Hematopoietic multipotent progenitor cell treated with erythropoietin and hydrocortisone succinate and interleukin-3 and kit ligand, for 17 days (in vitro differentiated cells): ENCODE data around the gene ADIPOR2.

Experiments used
- DNase-seq: peaks from one replicate; pipeline ENCODE4 v3.0.0-alpha.2; 2015; ENCODE audit warnings: low spot score

ADIPOR2 gene

DNA sequence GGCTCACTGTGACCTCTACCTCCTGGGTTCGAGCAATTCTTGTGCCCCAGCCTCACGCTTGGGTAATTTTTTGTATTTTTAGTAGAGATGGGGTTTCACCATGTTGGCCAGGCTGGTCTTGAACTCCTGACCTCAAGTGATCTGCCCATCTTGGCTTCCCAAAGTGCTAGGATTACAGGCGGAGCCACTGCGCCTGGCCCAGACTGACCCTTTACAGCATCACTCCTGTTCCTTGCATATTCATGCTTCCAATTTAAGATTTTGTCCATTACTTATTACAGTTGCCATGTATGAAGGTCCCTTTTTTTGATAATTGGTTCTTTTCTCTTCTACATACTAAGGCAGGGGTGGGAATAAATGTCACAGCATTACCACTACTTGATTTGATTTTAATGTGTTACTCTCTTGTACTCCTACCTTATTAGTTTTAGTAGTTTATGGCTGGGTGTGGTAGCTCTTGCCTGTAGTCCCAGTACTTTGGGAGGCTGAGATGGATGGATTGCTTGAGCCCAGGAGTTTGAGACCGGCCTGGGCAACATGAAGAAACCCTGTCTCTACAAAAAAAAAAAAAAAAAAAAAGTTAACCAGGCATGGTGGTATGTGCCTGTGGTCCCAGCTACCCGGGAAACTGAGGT lies 46.9 kb downstream of the ADIPOR2 start:
- no peak for DNase-seq

DNA sequence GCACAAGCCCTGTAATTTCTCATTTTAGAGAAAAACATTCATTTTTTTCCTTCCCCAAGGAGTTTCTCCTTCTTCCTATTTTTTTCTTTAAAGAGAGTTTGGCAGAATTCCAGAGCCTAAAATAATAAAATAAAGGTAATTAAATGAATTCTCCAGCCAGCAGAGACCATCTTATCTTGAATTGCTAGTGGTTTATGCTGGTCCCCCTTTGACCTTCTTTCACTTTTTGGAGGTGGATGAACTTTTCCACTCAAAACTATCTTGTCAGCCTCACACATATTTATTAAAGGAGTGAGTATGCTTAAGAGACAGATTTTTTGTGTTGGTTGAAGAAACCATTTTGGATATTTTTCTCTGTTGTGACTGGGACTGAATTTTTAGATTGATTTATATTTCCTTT lies 47.6 kb downstream of the ADIPOR2 start:
- no peak for DNase-seq

DNA sequence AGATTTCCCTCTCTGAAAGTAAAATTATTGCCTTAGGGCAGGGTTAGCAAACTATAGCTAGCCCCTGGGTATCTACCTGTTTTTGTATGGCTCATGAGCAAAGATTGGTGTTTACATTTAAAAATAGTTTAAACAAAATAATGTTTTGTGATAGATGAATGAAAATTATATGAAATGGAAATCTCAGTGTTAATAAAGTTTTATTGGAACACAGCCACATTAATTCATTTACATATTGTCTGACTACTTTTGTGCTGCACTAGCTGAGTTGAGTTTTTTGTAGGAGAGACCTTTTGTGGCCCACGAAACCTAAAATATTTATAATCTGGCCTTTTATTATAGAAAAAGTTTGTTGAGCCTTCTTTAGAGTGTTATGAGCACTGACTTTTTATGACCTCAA lies 48.5 kb downstream of the ADIPOR2 start:
- DNase-seq: no peak

DNA sequence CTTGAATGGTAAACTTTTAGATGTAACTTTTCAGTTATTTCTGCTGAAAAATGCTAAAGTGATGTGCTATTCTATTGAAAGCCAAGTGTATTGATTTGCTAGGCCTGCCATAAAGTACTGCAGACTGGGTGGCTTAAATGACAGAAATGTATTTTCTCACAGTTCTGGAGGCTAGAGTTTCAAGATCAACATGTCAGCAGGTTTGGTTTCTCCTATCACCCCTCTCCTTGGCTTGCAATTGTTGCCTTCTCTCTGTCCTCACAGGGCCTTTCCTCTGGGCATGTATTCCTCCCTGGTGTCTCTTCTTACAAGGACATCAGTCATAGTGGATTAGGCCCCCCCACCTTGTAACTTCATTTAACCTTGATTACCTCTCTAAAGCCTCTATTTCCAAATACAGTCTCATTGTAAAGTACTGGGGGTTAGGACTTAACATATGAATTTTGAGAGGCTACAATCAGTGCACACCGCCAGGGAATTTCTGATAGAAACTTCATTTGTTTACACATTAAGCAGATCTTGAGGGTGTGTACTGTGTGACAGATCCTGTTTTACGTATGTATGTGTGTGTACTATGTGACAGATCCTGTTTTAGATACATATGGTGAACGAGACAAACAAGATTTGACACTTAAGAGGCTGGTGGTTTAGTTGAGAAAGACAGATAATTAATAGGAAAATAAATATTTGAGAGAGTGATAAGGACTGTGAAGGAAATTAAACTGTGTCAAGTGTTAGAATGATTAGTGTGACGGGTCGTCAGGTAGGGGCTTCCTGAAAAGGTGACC lies 49.5 kb downstream of the ADIPOR2 start:
- no peak for DNase-seq

DNA sequence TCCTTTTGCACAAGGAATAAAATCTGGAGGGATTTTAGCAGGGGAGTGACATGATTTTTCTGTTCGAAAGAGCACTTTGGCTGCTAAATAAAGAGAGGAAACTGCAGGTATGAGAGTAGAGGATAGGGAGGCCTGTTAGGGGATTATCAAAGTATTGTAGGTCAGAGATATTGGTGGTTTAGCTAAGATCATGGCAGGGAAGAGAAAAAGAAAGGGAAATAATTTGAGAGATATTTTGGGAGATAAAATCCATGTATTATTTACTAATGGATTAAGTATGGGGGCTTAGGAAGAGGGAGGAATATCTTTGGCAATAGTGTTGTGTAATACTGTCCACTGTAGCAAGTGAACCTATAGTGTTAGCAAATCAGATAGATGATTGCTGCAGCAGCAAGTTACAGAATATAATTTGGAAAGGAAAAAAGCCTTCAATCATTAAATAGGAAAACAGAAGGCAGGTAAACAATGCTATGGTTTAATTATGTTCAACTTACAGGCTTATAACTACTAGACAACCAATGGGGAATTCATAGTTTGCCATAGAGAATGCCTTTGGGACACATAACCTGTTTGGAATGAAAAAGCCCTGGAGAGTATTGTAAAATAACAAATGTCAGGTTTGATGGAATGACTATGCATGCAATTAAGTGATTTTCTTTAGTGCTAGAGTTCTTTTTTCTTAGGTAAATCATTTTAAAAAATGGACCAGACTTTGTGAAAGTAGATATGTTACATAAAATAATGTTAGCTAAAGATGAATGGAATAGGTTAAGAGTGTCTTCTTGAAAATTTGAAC lies 50.5 kb downstream of the ADIPOR2 start:
- no peak for DNase-seq

DNA sequence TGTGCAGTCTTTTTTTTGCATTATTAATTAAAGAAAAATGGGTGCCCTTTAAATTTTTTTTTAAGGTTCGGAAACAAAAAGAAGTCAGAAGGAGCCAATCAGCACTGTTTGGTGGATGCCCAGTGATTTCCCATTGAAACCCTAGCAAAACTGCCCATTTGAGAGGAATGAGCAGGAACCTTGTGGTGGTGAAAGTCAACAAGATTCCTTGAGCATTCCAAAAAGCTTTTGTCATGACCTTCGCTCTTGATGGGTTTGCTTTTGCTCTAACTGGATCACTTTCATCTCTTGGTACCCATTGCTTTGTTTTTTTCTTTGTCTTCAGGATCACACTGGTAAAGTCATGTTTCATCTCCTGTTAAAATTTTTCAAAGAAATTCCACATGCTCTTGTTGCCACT lies 54.1 kb downstream of the ADIPOR2 start:
- DNase-seq: no peak

DNA sequence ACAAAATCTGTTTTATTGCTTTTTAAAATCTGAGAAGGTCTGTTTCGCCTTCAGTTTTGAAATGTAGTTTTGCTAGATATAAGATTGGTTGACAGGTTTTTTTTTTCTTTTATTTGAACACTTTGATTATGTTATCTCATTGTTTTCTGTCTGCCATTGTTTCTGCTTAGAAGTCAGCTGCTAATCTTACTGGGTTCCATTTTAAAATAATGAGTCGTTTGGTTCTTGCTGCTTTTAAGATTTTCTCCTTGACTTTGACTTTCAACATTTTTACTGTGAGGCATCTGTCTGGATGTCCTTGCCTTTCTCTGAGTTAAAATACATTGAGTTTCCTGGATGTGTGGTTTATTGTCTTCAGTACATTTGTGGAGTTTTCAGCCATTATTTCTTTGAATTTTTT lies 56.7 kb downstream of the ADIPOR2 start:
- DNase-seq: no peak

DNA sequence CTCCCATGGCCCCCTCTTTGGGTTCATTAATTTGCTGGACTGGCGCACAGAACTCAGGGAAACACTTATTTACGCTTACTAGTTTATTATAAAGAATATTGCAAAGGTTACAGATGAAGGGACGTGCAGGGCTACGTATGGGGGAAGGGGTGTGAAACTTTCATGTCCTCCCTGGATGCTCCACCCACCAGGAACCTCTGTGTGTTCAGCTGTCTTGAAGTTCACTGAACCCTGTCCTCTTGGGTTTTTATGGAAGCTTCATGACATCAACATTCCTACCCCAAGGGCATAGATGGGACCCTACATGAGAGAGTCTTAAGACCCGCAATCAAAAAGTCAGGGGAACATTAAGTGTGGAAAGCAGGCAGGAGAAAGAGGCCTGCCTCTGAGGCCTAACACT lies 58.1 kb downstream of the ADIPOR2 start:
- DNase-seq: no peak

DNA sequence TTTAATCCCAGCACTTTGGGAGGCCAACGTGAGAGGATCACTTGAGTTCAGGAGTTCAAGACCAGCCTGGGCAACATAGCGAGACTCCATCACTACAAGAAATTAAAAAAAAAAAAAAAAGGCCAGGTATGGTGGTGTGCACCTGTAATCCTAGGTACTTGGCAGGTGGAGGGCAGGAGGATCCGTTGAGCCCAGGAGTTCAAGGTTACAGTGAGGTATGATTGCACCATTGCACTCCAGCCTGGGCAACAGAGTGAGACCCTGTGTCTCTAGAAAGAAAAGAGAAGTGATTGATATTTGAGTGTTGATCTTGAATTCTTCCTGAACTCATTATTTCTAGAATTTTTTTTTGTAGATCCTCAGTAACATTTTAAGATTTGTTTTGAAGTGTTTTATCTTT lies 59.4 kb downstream of the ADIPOR2 start:
- DNase-seq: no peak

DNA sequence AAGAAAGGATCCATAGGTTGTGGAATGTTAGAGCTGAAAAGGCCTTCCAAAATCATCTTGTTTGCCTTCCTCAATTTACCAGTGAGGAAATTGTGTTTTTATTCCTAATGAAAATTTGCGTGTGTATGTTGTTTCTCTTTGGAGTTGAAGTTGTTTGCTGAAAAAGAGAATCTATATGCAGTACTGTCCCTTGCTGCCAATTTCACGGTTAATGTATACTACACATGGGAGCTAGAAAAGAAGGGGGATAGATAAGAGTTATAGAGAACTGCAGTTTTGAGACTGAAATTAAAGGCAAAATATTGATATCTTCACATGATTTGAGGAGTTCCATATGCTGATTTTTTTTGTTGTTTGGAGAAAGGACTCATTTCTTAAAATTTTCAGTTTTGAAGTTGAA lies 67.5 kb downstream of the ADIPOR2 start:
- DNase-seq: no peak

DNA sequence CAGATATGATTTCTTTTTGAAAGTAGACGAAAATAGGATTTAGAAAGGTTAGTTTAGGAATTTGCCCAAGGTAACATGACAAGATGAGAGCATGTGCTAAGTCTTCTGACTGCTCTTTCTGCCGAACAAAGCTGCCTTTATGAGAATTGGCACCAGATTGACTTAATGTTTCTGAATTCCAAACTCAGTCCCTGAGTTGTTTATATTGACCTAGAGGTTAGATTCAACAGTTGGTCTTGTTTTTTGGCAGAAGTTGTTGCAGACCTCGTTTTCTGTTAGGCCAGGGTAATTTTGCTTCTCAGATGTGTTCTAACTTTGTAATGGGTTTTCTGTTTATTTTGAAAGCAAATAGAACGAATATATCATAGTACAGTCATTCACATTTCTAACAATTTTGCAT lies 68.0 kb downstream of the ADIPOR2 start:
- no peak for DNase-seq

DNA sequence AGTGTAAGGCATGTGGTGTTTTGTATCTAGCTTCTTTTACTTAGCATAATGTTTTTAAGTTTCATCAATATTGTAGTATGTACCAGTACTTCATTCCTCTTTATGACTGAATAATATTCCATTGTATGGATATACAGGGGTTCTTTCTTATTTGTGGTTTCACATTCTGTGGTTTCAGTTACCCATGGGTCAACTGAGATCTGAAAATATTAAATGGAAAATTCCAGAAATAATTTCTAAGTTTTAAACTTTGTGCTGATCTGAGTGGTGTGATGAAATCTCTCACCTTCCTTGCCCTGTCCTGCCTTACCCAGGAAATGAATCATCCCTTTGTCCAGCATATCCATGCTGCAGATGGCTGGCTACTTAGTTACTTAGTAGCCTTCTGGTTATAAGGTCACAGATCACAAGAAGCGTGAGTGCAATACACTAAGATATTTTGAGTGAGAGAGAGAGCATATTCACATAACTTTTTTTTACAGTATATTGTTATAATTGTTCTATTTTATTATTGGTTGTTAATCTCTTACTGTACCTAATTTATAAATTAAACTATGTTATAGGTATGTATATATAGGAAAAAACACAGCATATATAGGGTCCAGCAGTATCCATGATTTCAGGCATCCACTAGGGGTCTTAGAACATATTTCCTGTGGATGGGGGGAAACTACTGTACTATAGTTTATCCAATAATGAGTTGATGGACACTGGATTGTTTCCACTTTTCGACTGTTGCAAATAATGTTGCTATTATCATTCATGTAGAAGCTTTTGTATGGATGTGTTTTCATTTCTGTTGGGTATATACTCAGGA lies 69.9 kb downstream of the ADIPOR2 start:
- no peak for DNase-seq

DNA sequence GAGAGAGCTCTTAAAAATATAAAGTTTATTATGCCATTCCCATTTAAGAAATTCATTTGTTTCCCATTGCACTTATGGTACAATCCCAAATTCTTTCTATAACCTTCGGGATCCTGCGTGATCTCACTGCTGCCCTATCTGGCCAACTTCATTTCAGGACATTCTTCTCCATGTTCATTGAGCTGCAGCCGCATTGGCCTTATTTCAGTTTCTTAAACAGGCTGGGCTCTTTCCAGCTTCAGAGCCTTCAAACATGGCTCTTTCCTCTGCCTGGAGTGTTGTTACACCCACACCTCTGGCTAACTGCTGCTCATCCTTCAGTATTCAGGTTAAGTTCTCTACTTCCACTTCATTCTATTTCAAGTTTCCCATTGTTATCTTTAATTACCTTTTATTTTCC lies 71.0 kb downstream of the ADIPOR2 start:
- DNase-seq: no peak

DNA sequence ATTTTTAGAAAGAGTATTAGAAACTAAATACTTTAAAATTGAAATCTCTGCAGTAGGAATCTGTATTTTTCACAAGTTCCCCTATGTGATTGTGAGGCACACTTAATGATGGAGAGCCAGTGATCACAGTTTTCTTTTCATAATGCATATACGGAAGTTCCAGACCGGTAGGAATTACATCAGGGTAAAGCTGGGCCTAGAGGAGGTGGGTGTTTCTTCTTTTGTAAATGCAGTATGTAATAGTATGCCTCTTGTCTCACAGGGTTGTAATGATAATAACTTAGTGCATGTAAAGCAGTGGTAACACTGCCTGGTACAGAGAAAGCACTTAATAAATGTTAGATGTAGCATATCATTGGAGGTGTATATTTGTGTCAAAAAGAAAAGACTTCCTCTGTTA lies 72.3 kb downstream of the ADIPOR2 start:
- no peak for DNase-seq

DNA sequence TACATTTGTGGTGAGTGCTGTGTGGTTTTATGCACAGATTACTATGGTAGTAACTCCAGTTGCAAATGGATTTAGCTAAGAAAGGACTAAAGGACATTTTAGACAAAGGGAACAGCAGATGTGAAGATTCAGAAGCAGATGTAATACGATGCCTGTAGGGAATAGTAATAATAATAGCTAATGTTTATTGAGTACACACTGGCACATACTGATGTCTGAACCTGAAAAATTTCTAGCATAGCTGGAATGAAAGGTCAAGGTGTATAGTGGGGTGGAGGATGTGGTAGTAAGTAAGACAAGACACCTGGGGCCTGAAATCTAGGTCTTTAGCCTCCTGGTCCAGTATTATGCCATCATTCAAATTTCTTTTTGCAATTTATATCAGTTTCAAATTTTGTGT lies 75.2 kb downstream of the ADIPOR2 start:
- DNase-seq: no peak

DNA sequence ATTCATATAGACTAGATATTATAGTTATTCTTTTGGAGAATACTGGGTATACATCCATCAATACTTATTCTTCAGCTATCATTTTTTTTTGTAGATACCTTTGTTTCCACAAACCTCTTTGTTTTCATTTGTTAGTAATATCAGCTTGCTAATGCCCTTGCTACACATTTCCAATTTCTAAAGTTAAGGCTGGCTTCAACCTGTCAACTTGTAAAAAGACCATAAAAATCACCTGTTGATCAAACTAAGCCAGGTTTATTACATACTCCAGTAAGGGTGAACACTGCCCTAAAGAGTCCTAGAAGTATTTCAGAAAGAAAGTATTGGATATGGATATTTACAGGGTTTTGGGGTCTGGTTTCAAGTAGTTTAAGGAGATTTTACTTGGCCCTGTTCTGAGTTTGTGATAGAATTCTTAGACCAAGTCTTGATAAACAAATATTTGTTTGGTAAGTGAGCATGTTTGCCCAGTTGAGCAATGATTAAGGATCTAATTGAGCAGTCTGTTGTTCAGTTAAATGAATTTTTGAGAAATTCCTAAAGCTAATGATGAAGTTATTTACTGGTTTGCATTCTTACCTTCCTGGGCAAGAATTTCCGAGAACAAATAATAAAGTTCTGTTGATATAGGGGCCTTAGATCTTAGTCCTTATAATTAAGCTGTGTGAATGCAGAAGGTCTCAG lies 76.7 kb downstream of the ADIPOR2 start:
- DNase-seq: no peak

DNA sequence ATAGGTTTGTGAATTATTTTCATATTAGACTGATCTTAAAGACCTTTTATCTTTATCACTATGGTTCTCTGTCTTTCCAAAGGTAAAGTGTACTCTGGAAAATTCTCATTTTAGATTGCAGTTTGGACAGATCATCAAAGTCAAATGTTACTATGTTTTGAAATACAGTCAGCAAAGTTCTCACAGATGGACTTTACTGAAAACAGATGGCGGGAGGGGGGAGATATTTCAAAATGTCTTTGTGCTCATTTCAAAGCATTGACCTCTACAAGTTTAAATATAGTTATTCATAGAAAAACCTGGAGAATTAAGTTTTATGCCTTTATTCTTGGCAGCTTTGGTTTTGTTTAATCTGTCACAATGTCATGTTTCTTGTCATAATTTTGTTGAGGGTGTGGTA lies 77.7 kb downstream of the ADIPOR2 start:
- no peak for DNase-seq

DNA sequence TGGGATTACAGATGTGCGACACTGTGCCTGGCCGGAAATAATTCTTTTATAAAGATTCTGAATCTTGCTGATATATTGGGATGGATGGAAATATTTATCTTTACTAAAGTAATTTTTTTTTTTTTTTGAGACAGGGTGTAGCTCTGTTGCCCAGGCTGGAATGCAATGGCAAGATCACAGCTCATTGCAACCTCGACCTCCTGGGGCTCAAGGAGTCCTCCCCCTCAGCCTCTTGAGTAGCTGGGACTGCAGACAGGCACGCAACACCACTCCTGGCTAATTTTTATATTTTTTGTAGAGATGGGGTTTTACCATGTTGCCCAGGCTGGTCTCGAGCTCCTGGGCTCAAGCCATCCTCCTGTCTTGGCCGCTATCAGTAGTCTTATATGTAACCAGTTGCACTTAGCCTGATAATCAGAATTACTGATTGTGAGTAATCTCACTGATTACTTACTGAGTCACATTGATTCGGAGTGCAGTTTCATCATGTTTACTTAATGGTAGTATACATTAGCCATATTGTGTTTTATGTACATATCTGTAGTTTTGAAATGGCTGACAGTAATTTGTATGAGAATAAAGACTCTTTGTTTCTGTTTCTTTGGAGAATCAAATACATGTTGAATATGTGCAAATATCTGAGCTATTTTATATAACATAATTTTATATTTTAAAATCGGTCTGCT lies 79.1 kb downstream of the ADIPOR2 start:
- no peak for DNase-seq

DNA sequence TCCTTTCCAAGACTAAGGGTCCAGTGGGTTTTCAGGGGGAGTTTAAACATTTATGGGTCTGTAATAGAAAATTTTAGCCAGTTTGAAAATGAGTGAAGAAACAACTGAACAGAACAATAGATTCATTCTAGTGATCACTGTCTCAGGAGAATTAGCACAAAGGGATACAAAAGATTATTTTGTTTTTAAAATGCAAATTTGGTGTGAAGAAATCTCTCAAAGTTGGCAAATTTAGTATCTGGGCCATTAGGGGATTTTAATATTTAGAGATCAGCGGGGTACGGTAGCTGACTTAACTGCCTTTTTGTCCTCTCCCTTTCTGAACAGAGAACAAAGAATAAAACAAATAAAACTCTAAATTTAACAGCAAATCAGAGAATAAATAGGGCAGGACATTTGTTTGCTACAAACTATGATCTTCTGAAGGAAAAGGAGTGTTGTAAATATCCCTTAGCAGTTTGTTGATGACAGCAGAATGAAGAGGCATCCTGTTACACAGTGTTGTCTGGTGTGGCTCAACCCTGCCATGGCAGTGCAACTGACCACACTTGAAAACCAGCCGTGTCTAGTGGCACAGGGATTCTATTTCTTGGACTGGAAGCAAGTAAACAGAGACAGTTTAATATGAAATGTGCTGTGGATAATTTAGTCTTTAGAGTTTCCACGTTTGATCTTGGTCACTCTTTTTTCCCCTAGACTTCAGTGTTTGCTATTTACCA lies 83.2 kb downstream of the ADIPOR2 start:
- DNase-seq: no peak

DNA sequence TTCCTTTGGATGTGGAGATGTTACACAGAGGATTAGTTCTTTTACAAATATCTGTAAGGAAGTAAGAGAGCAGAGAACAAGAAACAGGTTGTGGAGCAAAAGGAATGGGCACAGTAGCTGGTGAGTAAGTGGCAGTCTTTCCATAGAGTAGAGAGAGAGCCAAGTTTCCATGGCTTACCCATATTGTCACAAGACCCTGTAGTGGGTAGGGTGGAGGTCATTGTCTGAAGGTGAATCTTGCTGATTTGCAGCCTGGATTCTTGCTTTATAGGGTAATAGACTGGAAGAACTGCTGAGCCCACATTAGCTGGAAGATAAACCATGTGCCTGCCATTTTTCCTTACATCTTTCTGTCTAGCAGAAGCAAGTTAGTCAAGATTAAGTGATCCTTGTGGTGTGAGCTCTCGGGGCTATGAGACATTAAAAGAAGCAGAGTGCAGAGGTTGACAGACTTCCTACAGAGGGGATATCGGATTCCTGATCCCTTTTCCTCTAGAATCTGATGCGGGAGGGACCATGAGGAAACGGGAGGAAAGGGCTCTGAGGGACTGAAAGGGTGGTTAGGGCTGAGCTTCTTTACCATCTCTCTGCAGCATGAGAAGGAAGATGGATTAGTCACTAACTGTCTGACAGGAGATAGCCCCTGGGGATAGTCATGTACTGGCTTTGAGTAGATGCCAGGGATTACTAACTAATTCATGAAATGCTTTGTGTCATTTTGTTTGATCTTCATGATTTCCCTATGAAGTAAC lies 85.5 kb downstream of the ADIPOR2 start:
- no peak for DNase-seq
